Gastrocnemius medialis (tissue), 4 donors: ENCODE data around the gene RIPOR3. TPM values are rescaled to one million over a fixed set of nuclear protein-coding genes. Genes with fewer than 3 reads are reported as not detected.

Source experiments
- ATAC-seq, 2 donors: fragments of 150-250 bp; one replicate each; pipeline ENCODE4 v1.9.1; 2016
- DNase-seq, 2 donors: peaks; one replicate each; pipeline ENCODE4 v3.0.0-alpha.2; 2019
- H3K27ac ChIP-seq, 4 donors: fragments of 200-600 bp; sonication (generic); 1 replicate in 1 of 4; 2 replicates in 3 of 4; pipeline ENCODE4 v1.5.1; 2016 to 2018; ENCODE audit warnings: mild to moderate bottlenecking in 2 of 4, moderate library complexity in 1 of 4
- H3K27me3 ChIP-seq, 3 donors: fragments of 200-600 bp; sonication (generic) in 2 of 3; 1 replicate in 1 of 3; 2 replicates in 2 of 3; pipeline versions ENCODE4 v1.5.1 to v1.6.0; 2016 to 2019; ENCODE audit warnings: mild to moderate bottlenecking in 1 of 3, moderate library complexity in 1 of 3
- H3K36me3 ChIP-seq, 2 donors: fragments of 200-600 bp; sonication (generic) in 1 of 2; one replicate each; pipeline ENCODE4 v1.5.1; 2017 to 2018
- H3K4me1 ChIP-seq, 2 donors: fragments of 200-600 bp; sonication (generic) in 1 of 2; one replicate each; pipeline ENCODE4 v1.5.1; 2016 to 2017; ENCODE audit warnings: mild to moderate bottlenecking in 2 of 2
- H3K4me3 ChIP-seq, 4 donors: fragments of 200-600 bp; sonication (generic) in 3 of 4; 1 replicate in 1 of 4; 2 replicates in 3 of 4; pipeline ENCODE4 v1.5.1; 2016 to 2019; ENCODE audit warnings: mild to moderate bottlenecking in 2 of 4
- H3K9me3 ChIP-seq, 3 donors: fragments of 200-600 bp; sonication (generic) in 2 of 3; 1 replicate in 1 of 3; 2 replicates in 2 of 3; pipeline ENCODE4 v1.5.1; 2016 to 2019
- POLR2A ChIP-seq, 2 donors: fragments of 450-650 bp; IDR thresholded peaks; one replicate each; pipeline ENCODE4 v1.6.1; 2017; ENCODE audit warnings: antibody characterized with exemption in 2 of 2, mild to moderate bottlenecking in 2 of 2, moderate library complexity in 2 of 2
- in situ Hi-C, 4 donors: fragments of 200-750 bp; cut with MboI; loops; one replicate each; pipeline versions ENCODE4 v1.15.0 to v1.8.0; 2017; ENCODE audit warnings: low sequenced_read_pairs in 4 of 4
- intact Hi-C: fragments of 100-400 bp; cut with DNase I; formaldehyde crosslinking; loops from one replicate; pipeline ENCODE4 v1.15.1; 2023; ENCODE audit warnings: low total_unique reads
- total RNA-seq, 4 donors: library from RNA; depleted of rRNA; stranded (reverse); fragments of >200 nt; gene quantifications; one replicate each; pipeline versions ENCODE4 v1.1.0 to v1.2.3, GENCODE V29; 2016
- TF ChIP-seq, protein P1 (sequence below), 5 experiments: fragments of 450-650 bp in 3 of 5; fragments of 200-600 bp in 2 of 5; sonication (generic) in 2 of 5; IDR thresholded peaks in 4 of 5; conservative IDR thresholded peaks in 1 of 5; 1 replicate in 4 of 5; 2 replicates in 1 of 5; pipeline ENCODE4 v1.5.1; 2016 to 2019; ENCODE audit warnings: antibody characterized with exemption in 5 of 5, mild to moderate bottlenecking in 3 of 5, moderate library complexity in 3 of 5

RIPOR3 gene
- total RNA-seq, 4 donors from 2014 or later: 5.3 to 12.5 (median 8.2) TPM

DNA sequence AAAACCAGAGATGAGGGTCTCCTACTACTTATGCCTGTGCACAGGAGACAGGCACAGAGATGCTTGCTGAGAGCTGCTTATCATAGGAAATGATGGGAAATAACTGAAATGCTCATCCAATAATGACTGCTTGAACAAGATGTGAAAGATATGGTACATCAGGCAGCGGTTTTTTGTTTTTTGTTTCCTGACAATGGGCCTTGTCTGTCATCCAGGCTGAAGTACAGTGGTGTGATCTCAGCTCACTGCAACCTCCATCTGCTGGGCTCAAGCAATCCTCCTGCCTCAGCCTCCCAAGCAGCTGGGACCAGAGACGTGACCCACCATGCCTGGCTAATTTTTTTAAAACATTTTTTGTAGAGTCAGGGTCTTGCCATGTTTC is 1.2 kb upstream of the RIPOR3 start:
- peak overlapping the region; percentile 49 to 78 (median 74) for H3K27ac ChIP-seq

DNA sequence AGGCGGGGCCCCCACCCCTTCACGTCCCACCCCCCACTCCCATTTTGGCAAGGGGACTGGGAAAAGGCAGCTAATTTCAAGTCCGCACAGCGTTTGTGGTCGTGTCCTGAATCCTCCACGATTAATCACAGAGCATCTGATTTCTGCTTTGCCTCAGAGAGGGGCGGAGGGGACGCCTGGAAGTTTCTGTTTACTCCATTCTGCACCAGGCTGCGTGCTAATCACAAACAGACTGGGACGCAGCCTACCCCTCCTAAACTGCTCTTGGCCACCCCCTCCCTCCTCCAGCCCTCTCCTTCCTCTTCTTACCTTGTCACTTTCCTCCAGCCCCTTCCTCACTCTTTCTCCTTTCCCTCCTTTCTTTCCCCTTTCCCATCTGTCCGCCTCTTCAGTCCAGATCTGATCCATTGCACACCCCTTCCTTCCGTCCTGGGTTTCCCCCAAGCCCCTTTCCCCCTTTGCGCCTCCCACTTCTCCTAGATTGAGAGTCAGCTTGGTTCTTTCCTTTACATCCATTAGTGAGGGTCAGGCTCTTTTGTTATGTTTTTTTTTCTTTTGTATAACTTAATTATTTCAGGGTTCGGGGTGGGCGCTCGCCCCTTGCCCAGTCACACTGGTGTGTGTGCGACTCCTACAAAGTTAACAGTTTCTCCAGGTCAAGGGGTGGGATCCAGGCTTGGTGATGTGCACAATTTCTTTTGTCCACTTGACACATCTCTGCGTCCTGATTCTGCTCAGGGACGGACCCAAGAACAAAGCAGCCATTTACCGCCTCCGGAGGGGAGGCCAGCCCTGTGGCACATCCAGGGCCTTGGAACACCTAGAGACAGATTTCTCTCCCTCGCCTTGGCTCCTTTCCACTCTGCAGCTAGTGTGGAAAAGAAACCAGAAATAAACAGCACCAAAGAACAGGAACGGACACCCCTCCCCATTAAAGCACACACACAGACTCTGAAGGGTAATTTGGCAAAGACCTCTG is 520 bp upstream of the RIPOR3 start:
- TF ChIP-seq POLR2A (IDR thresholded peaks at IDR 0.05): no peak
- TF ChIP-seq, protein P1, sequence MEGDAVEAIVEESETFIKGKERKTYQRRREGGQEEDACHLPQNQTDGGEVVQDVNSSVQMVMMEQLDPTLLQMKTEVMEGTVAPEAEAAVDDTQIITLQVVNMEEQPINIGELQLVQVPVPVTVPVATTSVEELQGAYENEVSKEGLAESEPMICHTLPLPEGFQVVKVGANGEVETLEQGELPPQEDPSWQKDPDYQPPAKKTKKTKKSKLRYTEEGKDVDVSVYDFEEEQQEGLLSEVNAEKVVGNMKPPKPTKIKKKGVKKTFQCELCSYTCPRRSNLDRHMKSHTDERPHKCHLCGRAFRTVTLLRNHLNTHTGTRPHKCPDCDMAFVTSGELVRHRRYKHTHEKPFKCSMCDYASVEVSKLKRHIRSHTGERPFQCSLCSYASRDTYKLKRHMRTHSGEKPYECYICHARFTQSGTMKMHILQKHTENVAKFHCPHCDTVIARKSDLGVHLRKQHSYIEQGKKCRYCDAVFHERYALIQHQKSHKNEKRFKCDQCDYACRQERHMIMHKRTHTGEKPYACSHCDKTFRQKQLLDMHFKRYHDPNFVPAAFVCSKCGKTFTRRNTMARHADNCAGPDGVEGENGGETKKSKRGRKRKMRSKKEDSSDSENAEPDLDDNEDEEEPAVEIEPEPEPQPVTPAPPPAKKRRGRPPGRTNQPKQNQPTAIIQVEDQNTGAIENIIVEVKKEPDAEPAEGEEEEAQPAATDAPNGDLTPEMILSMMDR (IDR thresholded peaks at IDR 0.05 in 4 of 5, conservative IDR thresholded peaks at IDR 0.05 in 1 of 5): no peak
- peak in 1 of 2 donors; percentile 21 for ATAC-seq

More for the DNA sequence above, 1.2 kb upstream of the RIPOR3 start:
- ATAC-seq (no peak), DNase-seq (no peak)
- no peaks in the 10 kb centered on the region for H3K27me3 ChIP-seq
- H3K9me3 ChIP-seq: no peaks in the 10 kb centered on the region
- TF ChIP-seq, protein P1 (IDR thresholded peaks at IDR 0.05 in 4 of 5, conservative IDR thresholded peaks at IDR 0.05 in 1 of 5): no peak
- TF ChIP-seq POLR2A (IDR thresholded peaks at IDR 0.05): no peak
- intact Hi-C loops (no loop called here), in situ Hi-C loops (no loop called here)
- peaks cover 7 to 10% of the 10 kb centered on the region in 2 donors for H3K4me1 ChIP-seq
- no peaks in the 10 kb centered on the region for H3K36me3 ChIP-seq
- peak overlapping the region in 1 of 4 donors; percentile 53 for H3K4me3 ChIP-seq

DNA sequence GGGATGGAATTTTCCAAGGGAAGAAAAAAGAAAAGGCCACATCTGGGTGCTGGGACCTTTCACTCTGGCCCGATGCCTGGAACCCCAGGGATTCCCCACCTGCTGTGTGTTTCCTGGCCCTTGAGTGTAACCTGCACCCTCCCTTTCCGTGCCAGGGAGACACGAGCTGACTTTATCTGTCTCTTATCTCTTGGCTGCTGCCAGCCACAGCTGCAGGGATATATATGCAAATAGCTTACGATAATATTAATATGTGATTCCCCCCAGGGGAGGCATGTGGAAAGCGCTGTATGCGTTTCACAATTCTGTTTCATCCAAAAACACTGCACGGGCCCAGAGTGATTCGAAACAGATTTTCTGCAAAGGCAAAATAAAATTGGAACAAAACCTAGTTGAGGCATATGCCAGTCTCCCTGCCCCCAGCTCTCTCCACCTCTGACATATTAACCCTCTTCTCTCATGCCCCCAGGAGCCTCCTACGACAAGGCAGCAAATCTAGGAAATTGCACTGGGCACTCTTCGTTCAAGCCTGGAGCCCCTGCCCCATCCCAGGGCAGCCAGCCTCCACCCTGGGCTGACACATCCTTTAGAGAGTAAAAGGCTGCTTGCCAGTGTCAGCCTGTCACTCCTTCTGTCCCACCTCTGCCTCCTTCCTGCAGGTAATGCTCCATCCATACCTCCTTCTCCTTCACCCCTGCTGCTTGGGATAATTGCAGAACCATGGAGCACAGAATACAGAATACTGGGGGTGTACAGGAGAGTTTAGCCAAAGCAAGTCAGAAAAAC is 1.3 kb downstream of the RIPOR3 start:
- ATAC-seq: no peak
- Histone ChIP-seq H3K27ac (peak overlapping the region; percentile 49 to 78 (median 74)), H3K36me3 (no peaks in the 10 kb centered on the region), H3K4me3 (peak overlapping the region; percentile 51 to 57 (median 52)), H3K4me1 (peaks cover 12 to 13% of the 10 kb centered on the region in 2 donors), H3K27me3 (no peaks in the 10 kb centered on the region), H3K9me3 (no peaks in the 10 kb centered on the region)
- intact Hi-C loops (no loop called here), in situ Hi-C loops (no loop called here)
- TF ChIP-seq, protein P1 (IDR thresholded peaks at IDR 0.05 in 4 of 5, conservative IDR thresholded peaks at IDR 0.05 in 1 of 5): no peak
- no peak for TF ChIP-seq POLR2A (IDR thresholded peaks at IDR 0.05)
- DNase-seq: peak in 1 of 2 donors; percentile 25

More for the DNA sequence above, 520 bp upstream of the RIPOR3 start:
- H3K27ac ChIP-seq: peak overlapping the region; percentile 49 to 78 (median 74)
- no peak for DNase-seq
- in situ Hi-C loops: no loop called here
- H3K9me3 ChIP-seq: no peaks in the 10 kb centered on the region
- peaks cover 12 to 15% of the 10 kb centered on the region in 2 donors for H3K4me1 ChIP-seq
- peak overlapping the region; percentile 51 to 57 (median 52) for H3K4me3 ChIP-seq
- intact Hi-C loops: no loop called here
- no peaks in the 10 kb centered on the region for H3K27me3 ChIP-seq
- H3K36me3 ChIP-seq: no peaks in the 10 kb centered on the region

DNA sequence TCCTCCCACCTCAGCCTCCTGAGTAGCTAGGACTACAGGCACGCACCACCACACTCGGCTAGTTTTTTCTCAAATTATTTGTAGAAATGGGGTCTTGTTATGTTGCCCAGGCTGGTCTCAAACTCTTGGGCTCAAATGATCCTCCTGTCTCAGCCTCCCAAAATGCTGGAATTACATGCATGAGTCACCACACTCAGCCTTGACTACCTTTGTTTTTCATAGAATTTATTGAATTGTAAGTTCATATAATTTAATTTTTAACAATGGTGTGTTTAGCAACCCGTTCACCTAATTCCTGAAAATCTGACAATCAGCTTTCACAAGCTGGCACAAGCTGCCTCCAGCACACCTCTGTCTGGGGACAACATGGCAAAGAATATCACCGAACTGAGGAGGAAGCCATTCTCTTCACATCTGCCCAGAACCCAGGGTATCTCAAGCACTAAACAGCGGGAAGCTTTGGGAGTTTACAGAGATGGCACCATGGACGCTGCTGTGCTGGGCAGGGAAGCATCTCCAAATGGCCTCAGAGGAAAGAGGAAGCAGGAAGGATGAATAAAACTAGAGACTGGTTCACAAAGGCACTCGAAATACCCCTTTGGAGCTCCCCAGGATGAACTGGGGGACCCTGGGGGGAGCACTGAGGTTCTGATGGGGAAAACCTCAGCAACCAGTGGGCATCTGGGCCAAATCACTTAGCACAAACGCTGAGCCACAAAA is 2.9 kb downstream of the RIPOR3 start:
- H3K9me3 ChIP-seq: no peaks in the 10 kb centered on the region
- no peak for DNase-seq
- no peak for ATAC-seq
- no peaks in the 10 kb centered on the region for H3K36me3 ChIP-seq
- in situ Hi-C loops: no loop called here
- peak overlapping the region in 1 of 4 donors; percentile 53 for H3K4me3 ChIP-seq
- peak overlapping the region; percentile 9 to 73 (median 38) for H3K27ac ChIP-seq
- no peaks in the 10 kb centered on the region for H3K27me3 ChIP-seq
- intact Hi-C loops: no loop called here
- H3K4me1 ChIP-seq: peaks cover 7 to 12% of the 10 kb centered on the region in 2 donors
- TF ChIP-seq, protein P1 (IDR thresholded peaks at IDR 0.05 in 4 of 5, conservative IDR thresholded peaks at IDR 0.05 in 1 of 5): no peak
- TF ChIP-seq POLR2A (IDR thresholded peaks at IDR 0.05): no peak
